GM12873 (cell line): ENCODE results near the gene TIE1.

ENCODE experiments used
- TF ChIP-seq, protein P1 (sequence below): IDR thresholded peaks from 2 replicates; pipeline ENCODE4 v1.5.1; 2012; ENCODE audit warnings: low read depth, mild to moderate bottlenecking, moderate library complexity, low read length, control low read depth; ENCODE audit not compliant: insufficient read depth; ENCODE audit errors: missing control alignments

Gene TIE1

DNA sequence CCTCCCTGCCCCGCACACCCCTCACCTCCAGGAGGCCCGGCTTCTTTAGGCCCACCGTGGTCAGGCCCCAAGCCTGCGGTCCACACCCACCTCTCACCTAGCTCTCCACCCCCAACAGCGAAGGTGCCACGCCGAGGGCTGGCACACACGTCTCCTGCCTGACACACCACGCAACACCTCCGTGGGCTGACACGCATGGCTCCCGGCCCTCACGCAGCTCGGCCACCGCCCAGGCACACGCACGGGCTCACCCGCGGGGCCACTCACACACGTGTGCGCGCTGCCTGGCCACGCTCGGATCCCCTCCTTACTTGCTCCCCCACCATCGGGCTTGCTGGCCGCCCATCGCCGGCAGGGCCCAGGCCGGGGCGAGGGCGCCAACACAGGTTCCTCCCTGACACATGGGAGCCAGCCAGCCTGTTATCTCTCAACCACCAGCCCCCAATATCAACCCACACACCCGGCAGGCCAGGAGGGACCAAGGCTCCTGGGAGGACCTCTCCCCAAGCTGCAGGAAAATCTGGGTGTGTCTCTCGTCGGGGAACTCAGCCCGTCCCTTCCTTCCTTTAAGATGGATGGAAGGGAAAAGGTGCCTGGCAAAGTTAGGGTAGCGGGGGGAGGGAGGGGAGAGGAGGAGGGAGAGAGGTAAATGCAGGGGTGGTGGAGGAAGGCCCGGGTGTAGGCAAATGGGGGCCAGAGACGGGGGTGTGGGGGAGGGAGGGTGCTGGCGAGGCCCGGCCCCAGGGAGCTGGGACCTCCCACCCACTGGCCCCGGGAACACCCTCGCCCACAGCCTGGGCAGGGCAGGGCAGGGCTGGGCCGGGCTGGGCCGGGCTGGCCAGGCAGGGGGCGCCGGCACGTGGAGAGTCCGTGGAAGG, 66.5 kb downstream of the TIE1 start:
- TF ChIP-seq, protein P1, sequence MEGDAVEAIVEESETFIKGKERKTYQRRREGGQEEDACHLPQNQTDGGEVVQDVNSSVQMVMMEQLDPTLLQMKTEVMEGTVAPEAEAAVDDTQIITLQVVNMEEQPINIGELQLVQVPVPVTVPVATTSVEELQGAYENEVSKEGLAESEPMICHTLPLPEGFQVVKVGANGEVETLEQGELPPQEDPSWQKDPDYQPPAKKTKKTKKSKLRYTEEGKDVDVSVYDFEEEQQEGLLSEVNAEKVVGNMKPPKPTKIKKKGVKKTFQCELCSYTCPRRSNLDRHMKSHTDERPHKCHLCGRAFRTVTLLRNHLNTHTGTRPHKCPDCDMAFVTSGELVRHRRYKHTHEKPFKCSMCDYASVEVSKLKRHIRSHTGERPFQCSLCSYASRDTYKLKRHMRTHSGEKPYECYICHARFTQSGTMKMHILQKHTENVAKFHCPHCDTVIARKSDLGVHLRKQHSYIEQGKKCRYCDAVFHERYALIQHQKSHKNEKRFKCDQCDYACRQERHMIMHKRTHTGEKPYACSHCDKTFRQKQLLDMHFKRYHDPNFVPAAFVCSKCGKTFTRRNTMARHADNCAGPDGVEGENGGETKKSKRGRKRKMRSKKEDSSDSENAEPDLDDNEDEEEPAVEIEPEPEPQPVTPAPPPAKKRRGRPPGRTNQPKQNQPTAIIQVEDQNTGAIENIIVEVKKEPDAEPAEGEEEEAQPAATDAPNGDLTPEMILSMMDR = no peak

DNA sequence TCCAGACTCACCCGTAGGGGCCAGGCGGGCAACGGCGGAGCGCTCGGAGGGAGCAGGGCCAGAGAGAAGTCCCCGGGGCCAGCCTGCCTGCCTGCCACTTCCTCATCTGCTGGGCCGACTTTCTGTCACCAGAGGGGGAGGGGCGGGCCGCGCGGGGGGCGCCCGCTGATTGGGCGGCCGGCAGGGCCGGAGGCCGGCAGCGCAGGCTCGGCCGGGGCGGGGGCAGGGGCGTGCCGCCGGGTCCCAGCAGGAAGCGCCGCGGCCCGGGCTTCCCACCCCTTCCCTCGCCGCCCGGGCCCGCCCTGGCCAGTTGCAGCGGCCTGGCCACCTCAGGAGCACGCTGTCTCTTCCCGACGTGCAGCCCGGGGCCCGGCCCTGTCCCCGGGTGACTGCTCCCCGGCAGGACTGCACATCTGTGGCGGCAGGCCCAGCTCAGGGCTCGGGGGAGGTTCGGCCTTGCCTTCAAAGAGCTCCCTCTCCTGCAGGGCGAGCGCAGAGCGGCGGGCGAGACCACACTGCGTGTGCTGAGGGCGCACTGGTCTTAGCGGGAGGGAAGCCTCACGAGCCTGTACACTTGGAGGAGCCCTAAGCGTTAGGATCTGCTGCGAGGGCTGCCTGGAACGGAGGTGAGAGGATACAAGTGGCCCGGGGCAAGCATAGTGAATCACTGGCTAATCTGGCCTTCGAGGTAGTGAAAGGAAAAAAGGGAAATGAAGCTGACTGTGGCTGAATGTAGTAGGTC, 67.3 kb downstream of the TIE1 start, which contains the start of gene ELOVL1:
Gene ELOVL1, minus strand, starts transcription at position 108 of the 742 bp plus-strand sequence. CDS start 2,402 bp downstream, outside the sequence.
- TF ChIP-seq, protein P1 = peak; percentile 33

DNA sequence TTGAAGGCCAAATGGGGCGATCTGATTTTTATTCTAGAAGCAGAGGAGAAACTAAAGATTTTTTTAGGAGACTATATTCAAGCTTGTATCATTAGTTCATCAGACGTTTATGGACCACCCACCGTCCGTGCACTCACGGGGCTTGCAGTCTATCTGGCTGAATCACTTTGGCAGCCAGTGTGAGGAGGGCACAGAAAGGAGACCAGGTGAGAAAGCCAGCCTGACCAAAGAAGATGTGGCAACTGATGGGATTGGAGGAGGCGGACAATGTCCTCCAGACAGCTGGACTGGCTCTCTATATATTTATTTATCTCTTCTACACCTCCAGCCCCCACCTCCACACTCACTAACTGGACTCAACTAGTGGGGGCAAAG, 67.9 kb downstream of the TIE1 start:
- TF ChIP-seq, protein P1 = no peak

DNA sequence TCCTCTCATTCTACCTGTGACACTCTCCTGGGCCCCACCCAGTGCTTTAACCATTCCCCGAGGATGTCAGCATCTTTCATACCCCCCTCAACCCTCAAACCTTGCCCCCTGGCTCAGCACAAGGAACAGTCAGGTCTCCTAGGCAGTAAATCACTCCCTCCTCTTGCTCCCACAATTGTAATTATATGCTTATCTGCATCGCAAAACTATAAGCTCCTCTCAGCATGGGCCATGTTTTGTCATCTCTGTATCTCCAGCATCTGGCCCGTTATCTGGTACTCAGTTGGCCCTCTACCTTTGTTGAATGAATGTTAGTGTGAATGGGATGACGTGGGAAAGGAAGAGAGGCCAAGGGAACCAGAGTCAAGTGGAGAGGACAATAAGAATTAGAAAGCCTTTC, 69.8 kb downstream of the TIE1 start:
- TF ChIP-seq, protein P1 = no peak

DNA sequence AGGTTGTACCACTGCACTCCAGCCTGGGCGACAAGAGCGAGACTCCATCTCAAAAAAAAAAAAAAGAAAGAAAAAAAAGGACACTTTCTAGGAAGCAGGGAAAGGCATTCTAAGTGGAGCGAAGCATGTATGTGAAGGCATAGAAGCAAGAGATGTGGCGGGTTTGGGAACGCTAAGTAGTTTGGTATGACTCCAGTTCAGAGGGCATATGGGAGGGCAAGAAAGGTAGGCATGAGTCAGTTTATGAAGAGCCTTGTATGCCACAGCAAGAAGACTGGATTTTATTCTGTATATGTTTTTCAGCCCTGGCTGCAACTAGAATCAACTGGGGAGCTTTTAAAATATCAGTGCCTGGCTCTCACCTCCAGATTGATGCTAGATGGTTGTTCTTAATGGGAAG, 71.4 kb downstream of the TIE1 start:
- TF ChIP-seq, protein P1 = no peak
